NAMALWA (cell line): ENCODE data around the gene PTPRN2.

Experiments used
- DNase-seq: peaks from one replicate; pipeline ENCODE4 v3.0.0-alpha.2; 2015; ENCODE audit warnings: low spot score

The PTPRN2 gene

DNA sequence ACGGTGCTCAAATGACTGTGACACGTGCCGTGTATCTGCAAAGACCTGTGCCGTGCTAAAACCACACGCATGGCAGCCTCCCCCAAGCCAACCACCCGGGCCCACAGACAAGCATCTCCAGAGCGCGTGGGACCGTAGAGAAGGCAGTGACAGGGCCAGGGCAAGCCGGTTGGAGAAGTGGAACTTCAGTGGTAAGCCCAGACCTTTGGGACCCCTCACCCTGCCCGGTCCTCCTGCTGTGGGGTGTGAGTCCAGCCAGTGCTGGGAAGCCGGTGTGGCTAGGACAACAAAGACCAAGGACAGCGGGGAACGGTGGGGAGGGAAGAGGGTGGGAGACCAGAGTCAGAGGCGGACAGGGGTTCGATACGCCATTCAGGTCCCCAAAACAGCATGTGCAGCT is 774.6 kb downstream of the PTPRN2 start:
- no peak for DNase-seq

DNA sequence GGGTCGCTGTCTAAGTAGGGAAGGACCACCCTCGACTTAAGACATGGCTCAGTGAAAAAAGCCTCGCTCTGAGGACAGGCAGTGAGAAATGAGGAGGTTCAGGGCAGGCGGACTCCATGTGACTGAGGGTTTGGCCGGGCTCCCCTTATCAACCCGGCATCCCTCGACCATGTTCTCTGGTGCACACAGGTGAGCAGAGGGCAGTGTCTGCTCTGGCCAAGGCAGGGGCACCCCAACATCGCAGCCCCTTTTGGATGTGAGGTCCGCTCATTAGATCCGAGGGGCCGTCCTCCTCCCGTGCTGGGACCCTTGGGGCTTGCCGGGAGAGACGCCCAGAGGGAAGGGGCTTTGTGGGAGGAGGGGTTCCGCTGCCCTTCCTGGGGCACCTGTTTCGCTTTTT is 775.7 kb downstream of the PTPRN2 start:
- no peak for DNase-seq

DNA sequence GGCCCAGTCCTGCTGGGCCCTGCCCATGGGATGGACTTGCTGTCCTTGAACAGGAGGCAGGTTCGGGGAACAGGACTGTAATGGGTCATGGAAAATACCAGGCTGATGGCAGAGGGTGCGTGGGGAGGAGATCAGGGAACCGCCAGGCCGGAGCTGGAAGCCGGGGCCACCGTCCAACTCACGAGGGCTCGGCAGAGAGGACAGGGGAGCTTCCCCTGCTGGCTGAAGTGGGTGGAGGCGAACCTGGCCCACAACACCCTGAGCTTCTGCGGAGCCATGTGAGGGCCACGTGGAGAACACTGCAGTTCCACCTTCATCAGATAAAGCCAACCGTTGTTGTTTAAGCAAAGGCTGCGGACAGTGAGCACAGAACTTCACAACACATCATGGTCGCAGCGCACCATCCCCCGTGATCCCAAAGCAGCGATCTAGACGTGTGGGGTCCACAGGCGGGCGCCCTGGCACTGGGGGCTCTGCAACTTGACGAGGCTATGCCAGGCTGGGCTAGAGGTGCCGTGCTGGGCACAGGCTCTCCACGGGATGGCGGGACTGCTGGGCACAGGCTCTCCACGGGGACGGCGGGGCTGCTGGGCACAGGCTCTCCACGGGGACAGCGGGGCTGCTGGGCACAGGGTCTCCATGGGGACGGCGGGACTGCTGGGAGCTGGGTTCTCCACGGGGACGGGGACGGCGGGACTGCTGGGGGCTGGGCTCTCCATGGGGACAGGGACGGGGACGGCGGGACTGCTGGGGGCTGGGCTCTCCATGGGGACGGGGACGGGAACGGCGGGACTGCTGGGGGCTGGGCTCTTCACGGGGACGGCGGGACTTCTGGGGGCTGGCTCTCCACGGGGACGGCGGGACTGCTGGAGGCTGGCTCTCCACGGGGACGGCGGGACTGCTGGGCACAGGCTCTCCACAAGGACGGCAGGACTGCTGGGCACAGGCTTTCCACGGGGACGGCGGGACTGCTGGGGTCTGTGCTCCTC is 777.5 kb downstream of the PTPRN2 start:
- DNase-seq = no peak

DNA sequence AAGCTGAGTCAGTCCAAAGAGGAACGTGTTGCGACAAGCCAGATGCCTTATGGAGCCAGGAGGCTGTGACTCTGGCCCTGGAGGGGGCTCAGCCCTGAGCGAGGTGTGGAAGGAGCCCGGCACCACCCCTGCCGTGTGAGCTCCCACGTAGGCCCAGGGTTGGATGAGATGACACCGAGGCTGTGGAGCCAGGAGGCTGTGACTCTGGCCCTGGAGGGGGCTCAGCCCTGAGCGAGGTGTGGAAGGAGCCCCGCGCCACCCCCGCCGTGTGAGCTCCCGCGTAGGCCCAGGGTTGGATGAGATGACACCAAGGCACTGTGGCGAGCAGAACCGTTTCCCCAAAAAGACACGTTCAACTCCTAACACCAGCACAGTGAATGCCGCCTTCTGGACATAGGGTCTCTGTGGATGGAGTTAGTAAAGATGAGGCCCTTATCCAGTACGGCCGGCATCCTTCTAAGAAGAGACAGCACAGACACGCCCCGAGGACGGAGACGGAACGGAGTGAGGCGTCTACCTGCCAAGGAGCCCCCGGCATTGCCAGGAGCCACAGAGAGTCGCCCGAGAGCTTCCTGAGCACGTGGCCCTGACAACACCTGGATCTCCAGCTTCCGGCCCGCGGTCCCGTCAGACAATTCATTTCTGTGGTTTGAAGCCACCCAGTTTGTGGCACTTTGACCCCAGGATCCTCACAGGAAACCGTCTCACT is 778.3 kb downstream of the PTPRN2 start:
- DNase-seq = no peak

DNA sequence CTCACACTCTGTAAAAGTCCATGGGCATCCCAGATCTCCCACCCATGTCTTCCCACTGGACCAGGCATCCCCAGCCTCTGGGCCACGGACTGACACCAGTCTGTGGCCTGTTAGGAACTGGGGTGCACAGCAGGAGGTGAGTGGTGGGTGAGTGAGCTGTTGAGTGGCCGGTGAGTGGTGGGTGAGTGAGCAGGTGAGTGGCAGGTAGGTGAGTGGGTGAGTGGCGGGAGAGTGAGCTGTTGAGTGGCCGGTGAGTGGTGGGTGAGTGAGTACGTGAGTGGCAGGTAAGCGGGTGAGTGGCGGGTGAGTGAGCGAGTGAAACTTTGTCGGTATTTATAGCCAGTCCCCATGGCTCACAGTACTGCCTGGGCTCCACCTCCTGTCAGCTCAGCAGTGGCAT is 779.6 kb downstream of the PTPRN2 start:
- no peak for DNase-seq

DNA sequence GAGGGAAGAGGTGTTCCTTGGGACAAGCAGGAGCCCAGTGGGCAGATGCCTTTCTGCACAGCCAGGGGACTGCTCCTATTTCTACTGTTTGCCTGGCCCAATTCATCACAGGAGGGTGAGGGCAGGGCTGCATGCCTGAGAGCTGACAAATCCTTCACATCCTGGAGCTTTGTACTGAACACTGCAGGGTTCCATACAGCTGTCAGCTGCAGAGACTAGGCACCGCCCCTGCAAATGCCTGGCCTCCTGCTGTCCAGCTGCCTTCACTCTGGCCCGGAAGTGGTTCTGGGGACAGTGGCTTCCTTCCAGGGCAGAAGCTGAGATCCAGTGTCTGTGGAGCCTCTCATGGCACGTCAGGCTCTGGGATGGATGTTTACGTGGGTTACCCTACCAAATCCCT is 780.1 kb downstream of the PTPRN2 start:
- no peak for DNase-seq

DNA sequence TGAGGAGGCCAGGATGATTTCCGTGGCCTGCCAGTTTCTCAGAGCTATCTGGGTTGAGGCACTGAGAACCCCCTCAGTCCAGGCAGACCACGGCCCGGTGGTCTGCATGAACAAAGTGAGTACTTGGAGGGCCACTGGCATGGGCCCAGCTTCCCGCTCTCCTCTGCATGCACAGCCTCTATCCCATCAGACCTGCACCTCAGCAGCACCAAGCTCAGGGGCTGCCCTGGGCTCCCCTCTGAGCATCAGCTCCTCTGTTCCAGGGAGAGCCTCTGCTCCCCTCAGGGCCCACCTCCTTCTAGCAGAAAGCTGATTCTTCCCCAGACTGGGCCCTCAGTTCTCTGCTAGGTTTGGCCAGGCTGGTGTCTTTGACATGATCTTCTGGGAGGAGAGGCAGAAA is 780.9 kb downstream of the PTPRN2 start:
- DNase-seq = no peak

DNA sequence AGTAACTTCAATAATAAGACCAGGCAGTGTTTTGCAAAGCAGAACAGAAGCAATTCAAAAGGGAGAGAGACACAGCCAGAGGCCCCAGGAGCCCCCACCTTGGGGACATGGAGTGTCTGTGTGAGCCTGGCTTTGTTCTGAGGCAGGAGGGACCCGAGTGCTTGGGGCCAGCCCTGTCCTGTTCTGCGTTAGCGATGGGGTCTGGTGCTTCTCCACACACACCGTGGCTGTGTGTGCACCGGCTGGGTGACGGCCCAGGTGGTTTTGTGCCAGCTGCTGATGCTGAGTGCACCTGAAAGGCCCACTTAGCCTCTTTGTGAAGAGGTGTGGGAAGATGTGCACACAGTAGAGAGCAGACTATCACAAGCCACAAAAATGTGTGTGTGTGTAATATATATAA is 781.9 kb downstream of the PTPRN2 start:
- no peak for DNase-seq

DNA sequence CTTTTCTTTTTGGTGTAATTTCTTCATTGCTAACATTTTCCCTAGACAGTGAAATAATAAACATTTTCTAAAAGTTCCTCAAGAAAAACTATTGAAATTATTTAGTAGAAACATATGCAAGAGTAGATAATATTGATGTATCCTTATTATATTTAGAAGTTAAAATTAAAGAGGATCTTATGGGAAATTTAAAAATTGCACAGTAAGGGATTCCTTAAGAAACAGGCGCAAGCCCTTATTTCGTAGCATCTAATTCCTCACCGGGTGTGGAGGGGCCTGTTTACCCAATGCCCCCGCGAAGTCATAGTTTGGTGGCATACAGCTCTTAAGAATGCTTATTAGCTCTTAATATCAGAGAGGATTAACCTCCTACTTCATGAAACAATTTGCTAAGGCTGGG is 783.7 kb downstream of the PTPRN2 start:
- DNase-seq = no peak

DNA sequence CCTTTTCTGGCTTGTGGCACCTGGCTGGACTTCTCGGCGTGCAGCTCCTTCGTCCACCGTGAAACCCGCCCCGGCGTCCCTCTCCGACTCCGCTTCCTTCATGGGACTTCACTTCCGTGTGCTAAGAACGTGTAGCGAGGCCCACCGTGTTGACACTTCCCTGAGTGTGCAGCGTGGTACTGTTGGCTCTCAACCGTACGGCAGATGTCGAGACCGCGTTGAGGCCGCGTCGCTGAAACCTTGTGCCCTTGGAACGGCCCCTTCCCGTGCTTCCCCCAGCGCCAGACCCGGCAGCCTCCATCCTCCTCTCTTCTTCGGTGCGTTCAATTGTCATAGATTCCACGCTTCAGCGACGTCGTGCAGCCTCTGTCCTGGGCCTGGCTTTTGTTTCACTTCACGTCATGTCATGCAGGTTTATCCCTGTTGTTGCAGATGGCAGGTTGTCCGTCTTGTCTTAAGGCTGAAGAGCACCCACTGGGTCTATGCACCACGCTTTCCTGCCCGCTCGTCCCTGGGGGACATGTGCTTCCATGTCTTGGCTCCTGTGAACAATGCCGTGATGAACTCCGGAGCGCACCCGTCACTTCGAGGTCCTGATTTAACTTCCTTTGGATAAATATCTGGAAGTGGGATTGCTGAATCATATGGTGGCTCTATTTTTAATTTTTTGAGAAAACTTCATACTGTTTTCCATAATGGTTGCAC is 785.5 kb downstream of the PTPRN2 start:
- DNase-seq = no peak

DNA sequence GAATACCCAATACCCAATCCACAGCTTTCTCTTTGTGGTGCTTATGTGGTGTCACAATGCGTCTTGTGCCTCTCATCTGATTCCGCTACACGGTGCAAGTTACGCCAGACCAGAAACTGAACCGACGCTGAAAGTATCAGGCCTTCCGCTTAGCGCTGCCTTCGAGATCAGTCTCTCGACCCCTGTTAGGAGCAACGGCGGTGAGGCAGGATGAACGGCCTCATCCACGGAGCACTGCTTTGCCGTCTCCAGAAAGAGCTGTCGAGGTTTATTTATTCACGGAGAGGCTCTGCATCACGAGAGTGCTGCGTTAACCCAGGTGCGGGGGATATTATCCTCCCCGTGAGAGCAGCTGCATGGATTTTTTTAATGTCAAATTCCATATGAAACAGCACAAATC is 786.5 kb downstream of the PTPRN2 start:
- DNase-seq = no peak

DNA sequence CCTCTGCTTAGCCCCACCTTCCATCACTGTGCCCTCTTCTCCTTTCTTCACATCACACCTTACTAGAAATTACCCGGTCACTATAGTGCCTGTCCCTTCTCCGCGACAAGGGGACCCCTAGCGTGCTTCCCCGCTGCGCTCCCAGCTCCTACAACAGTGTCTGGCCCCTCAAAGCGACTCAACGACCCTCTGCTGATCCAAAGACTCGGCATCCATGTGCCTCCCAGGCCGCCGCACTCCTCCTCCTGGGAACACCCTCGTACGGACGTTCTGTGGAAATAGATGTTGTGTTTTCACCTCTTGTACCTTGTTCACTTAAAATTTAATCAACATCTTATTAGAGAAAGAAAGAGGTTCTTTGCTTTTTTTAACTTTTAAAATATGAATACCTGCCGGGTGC is 787.3 kb downstream of the PTPRN2 start:
- no peak for DNase-seq

DNA sequence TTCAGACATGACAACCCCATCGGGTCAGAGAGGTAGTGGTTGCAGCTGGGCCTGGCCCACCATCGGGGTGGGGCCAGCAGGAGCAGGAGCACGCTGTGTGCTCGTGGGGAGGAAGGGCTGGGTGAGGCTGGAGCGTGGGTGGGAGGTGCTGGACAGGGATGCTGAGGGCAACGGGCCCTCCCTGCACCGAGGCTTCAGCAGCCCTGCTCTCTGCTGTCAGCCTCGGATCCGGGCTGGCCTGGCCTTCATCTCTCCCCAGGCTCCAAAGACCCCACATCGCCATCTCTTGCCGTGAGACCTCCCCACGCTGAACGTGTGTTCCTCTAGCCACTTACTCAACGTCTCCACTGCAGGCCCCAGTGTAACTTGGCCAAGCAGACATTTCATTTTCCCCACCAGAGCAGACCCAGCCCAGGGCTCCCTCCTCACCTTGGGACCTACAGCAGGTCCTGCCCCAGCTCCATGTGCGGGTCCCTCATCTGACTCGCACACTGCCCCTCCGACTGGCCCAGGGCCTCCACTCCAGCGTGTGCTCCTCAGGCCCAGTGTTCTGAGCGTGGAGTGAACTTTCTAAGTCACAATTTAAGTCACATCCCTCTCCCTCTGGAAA is 788.4 kb downstream of the PTPRN2 start:
- no peak for DNase-seq

DNA sequence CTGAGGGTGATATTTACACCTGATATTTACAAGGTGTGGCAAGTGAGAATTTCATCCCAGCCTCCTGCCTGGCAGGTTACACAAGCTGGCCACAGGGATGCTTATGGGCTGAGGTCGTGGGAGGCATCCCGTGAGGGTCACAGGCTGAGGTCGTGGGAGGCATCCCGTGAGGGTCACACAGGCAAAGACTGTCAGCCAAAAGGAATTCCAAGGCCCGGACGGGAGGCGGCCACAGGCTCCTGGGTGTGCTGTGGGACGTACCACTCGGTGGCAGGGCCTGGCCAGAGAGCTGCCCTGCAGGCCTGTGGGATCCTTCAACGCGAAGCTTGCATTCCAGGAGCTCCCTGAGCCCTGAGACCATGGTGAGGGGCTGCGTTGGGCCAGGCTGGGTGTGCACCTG is 790.3 kb downstream of the PTPRN2 start:
- DNase-seq = no peak

DNA sequence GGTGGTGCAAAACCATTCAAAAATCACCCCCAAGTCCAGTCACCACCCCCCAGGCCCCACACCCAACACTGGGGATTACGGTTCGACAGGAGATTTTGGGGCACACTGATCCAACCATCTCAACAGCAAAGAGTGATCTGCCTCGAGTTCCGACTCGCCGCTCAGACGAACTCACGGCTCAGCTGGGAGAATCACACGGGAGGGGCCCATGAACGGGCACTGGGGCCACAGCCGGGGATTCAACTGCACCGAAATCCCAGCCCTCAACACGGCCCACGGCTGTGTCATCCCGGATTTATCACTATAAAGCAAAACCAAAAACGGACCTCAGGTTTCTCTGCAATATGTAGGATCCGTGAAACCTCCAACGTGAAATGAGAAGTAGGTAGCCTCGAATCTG is 790.8 kb downstream of the PTPRN2 start:
- DNase-seq = no peak

DNA sequence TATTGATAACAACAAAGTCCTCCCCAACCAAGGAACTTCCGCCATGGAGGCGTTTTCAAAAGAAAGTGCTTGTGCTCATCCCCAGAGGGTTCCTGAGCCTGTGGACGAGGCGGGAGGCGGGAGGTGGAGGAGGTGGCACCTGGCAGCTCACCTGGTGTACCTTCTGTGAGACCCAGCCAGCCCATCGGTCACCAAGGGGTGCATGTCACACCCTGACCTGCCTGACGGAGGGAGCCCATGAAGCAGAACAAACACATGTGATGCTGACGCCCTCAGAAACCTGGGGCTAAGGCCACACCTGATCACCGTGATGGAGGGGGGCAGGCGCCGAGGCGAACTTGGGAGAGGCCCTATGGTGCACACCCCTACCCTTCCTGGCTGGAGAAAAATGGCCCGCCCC is 792.0 kb downstream of the PTPRN2 start:
- no peak for DNase-seq

DNA sequence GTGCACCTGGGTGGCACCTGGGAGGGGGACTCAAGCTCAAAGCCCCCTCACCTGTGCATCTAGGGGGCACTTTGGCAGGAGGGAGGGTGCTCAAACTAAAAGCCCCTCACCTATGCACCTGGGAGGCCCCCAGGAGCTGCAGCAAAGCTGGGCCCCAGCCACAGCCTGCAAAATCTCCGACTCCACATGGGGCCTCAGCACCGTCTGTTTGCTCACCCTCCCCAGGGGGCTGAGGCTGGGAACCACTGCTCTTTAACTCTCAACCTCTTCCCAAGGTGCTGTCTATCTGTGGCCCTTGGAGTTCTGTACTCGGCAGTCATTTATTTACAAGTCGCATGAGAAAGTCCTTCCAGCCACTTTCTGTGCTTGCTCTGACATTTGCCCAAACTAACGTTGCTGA is 792.4 kb downstream of the PTPRN2 start:
- DNase-seq = no peak

DNA sequence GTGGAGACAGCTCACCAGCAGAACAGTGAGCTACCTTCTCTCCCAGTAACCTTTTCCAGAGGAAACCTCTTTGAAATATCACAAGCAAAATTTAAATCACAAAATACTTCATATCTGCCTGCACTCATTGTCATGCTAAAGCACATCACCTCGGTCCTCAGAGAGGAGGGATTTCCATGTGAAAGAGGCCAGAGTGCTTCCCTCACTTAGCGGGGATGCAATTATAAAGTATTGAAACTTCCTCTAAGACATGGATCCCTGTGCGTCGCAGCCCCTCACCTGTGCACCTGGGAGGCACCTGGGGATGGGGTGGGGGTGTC is 792.9 kb downstream of the PTPRN2 start:
- DNase-seq = no peak

DNA sequence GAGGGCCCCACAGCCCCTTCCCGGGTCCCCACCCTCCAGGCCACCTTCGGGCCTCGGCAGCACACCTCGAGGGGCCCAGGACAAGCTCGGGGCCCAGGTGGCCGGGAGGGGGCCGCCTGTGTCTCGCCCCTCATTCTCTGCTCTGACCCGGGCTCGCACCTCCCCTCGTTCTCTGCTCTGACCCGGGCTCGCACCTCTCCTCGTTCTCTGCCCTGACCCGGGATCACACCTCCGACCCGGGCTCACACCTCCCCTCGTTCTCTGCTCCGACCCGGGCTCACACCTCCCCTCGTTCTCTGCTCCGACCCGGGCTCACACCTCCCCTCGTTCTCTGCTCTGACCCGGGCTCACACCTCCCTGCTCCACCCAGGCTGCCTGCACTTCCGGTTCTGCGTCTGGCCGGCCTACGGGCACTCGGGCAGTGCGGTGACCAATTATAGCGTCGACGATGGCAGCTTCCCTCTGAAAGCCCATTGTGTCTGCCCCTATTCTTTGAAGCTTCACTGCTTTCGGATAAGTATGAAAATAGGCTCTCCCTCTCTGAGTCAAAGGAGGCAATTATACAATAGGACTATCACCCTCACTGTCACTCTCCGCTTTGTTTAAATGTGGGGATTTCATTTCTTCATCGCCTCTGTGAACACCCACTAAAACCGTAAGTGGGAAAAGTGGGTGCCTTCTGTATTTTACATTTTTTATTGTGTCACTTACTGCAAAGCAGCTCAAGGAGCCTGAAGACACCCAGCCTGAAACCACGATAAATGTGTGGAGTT is 793.5 kb downstream of the PTPRN2 start:
- DNase-seq = no peak

DNA sequence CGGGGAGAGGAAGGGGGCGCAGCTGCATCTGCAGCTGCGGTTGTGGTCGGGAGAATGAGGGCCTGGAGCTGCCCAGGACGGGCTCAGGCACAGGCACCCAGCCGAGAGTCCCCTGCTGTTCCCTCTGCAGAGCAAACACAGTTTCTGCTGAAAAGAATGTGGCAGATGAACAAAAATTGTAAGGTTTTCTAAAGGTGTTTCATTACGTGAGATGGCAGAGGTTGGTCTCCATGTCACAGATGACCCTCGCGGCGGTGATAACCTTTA is 794.6 kb downstream of the PTPRN2 start:
- no peak for DNase-seq

DNA sequence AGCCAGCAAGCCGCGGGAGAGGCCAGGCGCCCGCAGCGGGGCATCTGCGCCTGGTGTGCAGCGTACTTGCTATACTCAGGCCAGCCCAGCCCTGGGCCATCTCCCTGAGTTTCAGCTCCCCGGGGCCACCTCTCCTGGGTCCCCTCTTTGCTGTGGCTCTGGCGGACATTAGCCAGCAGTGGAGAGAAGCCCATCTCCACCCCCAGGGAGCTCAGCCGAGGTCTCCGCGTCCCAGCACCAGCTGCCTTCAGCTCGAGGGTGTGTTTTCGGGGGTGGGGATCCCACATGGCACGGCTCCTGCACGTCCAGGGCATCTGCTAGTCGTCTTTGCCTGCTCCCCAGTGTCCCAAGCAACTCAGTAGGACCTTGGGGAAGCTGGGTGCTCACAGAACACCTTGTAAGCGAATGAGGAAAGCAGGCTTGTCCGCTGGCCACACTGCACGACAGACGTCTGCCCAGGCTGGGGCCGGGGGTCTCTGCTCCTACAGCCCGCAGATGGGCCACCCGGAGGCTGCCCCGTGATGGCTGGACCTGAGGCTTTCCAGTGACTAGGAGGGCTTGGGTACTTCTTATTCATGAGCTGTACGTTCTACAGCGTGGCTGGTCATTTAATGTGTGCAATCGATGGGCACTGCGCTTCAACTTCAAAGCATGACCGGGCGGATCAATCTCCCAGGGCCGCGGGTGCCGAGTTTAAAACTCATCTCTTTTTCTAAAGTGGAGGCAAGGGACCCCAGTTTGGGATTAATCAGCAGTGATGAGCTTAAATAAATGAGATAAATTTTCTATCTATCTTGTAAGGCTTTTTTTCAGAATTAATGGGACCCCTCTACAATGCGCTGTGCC is 795.2 kb downstream of the PTPRN2 start:
- no peak for DNase-seq
